Muscle layer of duodenum (tissue), 2 donors: ENCODE results near the gene C1QTNF12.
"Not testable (repeated sequence)": the region's sequence is repeated elsewhere in the genome, so short reads cannot be mapped to it uniquely, and the experiment has no call there.

Experiments used
- H3K27ac ChIP-seq: one replicate; pipeline ENCODE4 v1.7.0; 2013; ENCODE audit warnings: mild to moderate bottlenecking, low read length
- H3K27me3 ChIP-seq: one replicate; pipeline ENCODE4 v1.7.0; 2013; ENCODE audit warnings: low read depth, mild to moderate bottlenecking, control low read depth, low read length
- H3K36me3 ChIP-seq, 2 donors: one replicate each; pipeline ENCODE4 v1.7.0; 2013; ENCODE audit warnings: low read length in 2 of 2, control low read depth in 1 of 2, mild to moderate bottlenecking in 1 of 2; ENCODE audit not compliant: insufficient read depth in 2 of 2, control insufficient read depth in 1 of 2
- H3K4me1 ChIP-seq, 2 donors: one replicate each; pipeline ENCODE4 v1.7.0; 2013; ENCODE audit warnings: low read length in 2 of 2, mild to moderate bottlenecking in 2 of 2, control low read depth in 1 of 2, moderate library complexity in 1 of 2; ENCODE audit not compliant: insufficient read depth in 2 of 2, control insufficient read depth in 1 of 2
- H3K4me3 ChIP-seq, 2 donors: one replicate each; pipeline ENCODE4 v1.7.0; 2013; ENCODE audit warnings: low read length in 2 of 2, low read depth in 1 of 2, mild to moderate bottlenecking in 1 of 2
- H3K9me3 ChIP-seq, 2 donors: one replicate each; pipeline ENCODE4 v1.7.0; 2013; ENCODE audit warnings: low read length in 2 of 2, control low read depth in 1 of 2, mild to moderate bottlenecking in 1 of 2; ENCODE audit not compliant: control insufficient read depth in 1 of 2
- donor health status: healthy.

Gene C1QTNF12

GRCh38 chr1:1197551-1198422 lies 48.7 kb downstream of the C1QTNF12 start:
- Histone ChIP-seq H3K27ac (no peak overlapping the region), H3K36me3 (no peaks in the 10 kb centered on the region), H3K4me3 (no peak overlapping the region), H3K9me3 (peaks cover 3 to 5% of the 10 kb centered on the region in 2 donors), H3K4me1 (no peaks in the 10 kb centered on the region), H3K27me3 (no peaks in the 10 kb centered on the region)

DNA sequence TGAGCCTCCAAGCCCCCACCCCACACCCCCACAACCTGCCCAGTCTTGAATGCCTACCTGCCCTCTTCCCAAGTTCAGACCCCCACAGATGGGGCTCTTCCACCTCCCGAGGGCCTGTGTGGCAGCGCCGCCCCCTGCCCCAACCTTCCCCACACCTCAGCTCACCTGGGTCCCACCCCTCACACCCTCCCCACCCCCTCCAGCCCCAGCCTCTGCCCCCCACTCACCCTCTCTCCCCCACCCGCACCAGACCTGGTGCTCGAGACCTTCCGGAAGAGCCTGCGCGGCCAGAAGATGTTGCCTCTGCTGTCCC lies 49.4 kb downstream of the C1QTNF12 start:
- no peak overlapping the region for H3K4me3 ChIP-seq
- H3K9me3 ChIP-seq = peaks cover 3 to 5% of the 10 kb centered on the region in 2 donors
- no peaks in the 10 kb centered on the region for H3K4me1 ChIP-seq
- H3K27ac ChIP-seq = no peak overlapping the region
- H3K36me3 ChIP-seq = no peaks in the 10 kb centered on the region
- H3K27me3 ChIP-seq = no peaks in the 10 kb centered on the region

DNA sequence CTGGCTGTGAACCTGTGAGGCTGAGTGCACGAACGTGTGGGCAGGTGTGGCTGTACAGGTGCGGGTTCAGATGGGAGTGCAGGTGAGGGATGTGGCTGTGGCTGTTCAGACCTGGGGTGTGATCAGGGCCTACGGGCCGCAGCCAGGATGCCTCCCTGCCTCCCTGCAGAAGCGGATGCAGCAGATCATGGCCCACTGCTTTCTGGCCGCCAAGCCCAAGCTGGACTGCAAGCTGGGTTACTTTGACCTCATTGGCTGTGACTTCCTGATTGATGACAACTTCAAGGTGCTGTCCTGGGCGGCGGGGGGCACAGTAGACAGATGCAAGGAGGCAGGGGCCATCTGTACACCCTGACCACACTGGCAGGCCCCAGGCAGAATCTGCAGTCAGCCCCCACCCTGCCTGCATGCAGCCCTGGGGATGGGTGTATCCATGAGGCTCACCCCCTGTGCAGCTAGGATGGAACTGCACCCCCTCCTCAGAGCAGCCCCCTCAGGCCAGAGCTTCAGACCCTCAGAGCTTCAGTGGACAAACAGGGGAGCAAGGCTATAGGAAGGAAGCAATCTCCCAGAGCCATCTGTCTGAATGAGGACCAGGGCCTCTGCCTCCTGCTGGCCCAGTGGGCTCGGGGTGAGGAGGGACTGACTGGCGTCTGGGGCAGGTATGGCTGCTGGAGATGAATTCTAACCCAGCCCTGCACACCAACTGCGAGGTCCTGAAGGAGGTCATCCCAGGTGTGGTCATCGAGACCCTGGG lies 49.9 kb downstream of the C1QTNF12 start:
- no peaks in the 10 kb centered on the region for H3K27me3 ChIP-seq

GRCh38 chr1:1195726-1196125 lies 50.8 kb downstream of the C1QTNF12 start:
- H3K4me3 ChIP-seq, H3K9me3 ChIP-seq, H3K27ac ChIP-seq, H3K27me3 ChIP-seq, H3K36me3 ChIP-seq, H3K4me1 ChIP-seq: not testable (repeated sequence)

More for the DNA sequence above, 49.9 kb downstream of the C1QTNF12 start:
- Histone ChIP-seq H3K9me3 (peaks cover 3 to 5% of the 10 kb centered on the region in 2 donors), H3K4me1 (no peaks in the 10 kb centered on the region), H3K36me3 (no peaks in the 10 kb centered on the region), H3K4me3 (no peak overlapping the region), H3K27ac (no peak overlapping the region)

DNA sequence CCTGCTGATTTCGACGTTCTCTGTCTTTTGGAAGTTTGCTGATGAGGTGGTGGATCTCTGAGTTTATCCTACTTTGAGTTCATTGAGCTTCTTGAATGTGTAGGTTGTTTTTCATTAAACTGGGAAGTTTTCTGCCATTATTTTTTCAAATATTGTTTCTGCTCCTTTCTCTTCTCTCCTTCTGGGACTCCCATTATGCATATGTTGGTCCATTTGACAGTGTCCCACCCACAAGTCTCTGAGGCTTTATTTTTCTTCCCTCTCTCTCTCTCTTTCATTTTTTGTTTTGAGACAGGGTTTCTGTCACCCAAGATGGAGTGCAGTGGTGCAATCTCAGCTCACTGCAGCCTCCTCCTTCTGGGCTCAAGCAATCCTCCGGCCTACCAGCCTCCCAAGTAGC lies 51.8 kb downstream of the C1QTNF12 start:
- Histone ChIP-seq H3K9me3 (peaks cover 3 to 5% of the 10 kb centered on the region in 2 donors), H3K4me1 (no peaks in the 10 kb centered on the region), H3K36me3 (no peaks in the 10 kb centered on the region), H3K4me3 (no peak overlapping the region), H3K27me3 (no peaks in the 10 kb centered on the region), H3K27ac (no peak overlapping the region)
